Rectal smooth muscle tissue (tissue), 1 donor: ENCODE results near the gene TK2.

Experiments used
- H3K27ac ChIP-seq: one replicate; pipeline ENCODE4 v1.7.0; 2013; ENCODE audit warnings: low read depth, low read length, inconsistent platforms
- H3K27me3 ChIP-seq: one replicate; pipeline ENCODE4 v1.7.0; 2013; ENCODE audit warnings: low read length; ENCODE audit not compliant: control insufficient read depth, insufficient read depth
- H3K36me3 ChIP-seq: one replicate; pipeline ENCODE4 v1.7.0; 2013; ENCODE audit warnings: low read length; ENCODE audit not compliant: control insufficient read depth, insufficient read depth
- H3K4me1 ChIP-seq: one replicate; pipeline ENCODE4 v1.7.0; 2013; ENCODE audit warnings: low read length; ENCODE audit not compliant: control insufficient read depth, insufficient read depth
- H3K4me3 ChIP-seq: one replicate; pipeline ENCODE4 v1.7.0; 2013; ENCODE audit warnings: low read length
- H3K9ac ChIP-seq: one replicate; pipeline ENCODE4 v1.7.0; 2013; ENCODE audit warnings: low read length

TK2 gene

DNA sequence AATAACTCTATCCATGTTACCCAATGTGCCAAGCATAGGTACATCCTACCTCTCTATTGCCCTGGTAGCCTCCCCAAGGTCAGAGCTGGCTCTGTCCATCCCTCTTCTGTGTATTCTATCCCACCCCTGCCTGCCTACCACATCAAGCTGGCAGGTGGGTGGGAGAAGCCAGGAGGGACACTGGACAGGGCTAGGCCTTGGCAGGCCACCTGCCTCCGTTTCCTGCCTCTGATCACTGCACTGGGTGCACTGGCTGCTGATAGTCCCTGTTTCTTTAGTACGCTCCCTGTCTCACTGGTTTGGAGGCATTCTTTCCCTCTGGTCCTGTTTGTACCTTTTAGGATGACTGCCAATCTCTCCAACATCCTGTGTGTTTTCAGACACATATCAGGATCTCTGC lies 12.7 kb downstream of the TK2 start:
- peaks cover 12% of the 10 kb centered on the region for H3K36me3 ChIP-seq

DNA sequence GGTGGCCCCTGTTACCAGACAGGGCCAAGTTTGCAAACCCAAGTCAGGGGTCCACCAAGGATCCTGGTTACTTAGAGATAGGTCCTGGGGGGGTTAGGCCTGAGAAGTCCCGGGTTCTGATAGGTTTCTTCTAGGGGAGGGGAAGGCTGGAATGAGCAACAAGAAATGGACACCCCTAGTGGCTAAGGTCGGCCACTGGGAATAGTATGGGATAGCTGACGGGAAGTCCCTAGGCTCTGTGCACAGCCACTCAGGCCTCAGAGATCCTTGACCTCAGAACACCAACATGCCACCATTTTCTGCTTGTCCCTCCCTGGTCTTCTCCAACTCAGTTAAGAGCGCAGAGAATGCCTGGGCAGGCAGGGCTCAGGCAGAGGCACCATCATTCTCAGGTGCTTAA lies 13.4 kb downstream of the TK2 start:
- Histone ChIP-seq H3K27ac (no peak overlapping the region), H3K27me3 (no peaks in the 10 kb centered on the region), H3K4me3 (no peak overlapping the region), H3K4me1 (no peaks in the 10 kb centered on the region), H3K9ac (no peak overlapping the region), H3K36me3 (peaks cover 13% of the 10 kb centered on the region)

More for the DNA sequence above, 12.7 kb downstream of the TK2 start:
- no peak overlapping the region for H3K4me3 ChIP-seq
- H3K27ac ChIP-seq, result no peak overlapping the region
- no peaks in the 10 kb centered on the region for H3K4me1 ChIP-seq
- no peak overlapping the region for H3K9ac ChIP-seq
- H3K27me3 ChIP-seq, result no peaks in the 10 kb centered on the region

DNA sequence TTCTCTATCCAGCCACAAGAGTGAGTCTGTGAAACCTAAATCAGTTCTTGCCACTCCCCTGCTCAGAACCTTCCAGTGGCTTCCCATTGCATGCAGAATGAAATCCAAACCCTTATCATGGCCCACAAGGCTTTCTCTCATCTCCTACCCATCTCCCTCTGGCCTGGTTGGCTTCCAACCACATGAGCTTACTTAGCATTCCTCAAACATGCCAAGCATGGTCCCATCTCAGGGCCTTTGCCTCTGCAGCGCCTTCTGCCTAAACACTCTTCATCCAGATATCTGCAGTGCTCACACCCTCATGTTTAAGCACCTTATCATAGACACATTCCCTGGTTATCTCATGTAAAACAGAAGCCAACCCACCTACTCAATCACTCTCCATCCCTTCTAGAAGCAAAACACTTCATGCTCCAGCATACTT lies 15.5 kb downstream of the TK2 start:
- Histone ChIP-seq H3K4me3 (no peak overlapping the region), H3K36me3 (peaks cover 29% of the 10 kb centered on the region), H3K4me1 (no peaks in the 10 kb centered on the region), H3K9ac (no peak overlapping the region), H3K27ac (no peak overlapping the region), H3K27me3 (no peaks in the 10 kb centered on the region)

DNA sequence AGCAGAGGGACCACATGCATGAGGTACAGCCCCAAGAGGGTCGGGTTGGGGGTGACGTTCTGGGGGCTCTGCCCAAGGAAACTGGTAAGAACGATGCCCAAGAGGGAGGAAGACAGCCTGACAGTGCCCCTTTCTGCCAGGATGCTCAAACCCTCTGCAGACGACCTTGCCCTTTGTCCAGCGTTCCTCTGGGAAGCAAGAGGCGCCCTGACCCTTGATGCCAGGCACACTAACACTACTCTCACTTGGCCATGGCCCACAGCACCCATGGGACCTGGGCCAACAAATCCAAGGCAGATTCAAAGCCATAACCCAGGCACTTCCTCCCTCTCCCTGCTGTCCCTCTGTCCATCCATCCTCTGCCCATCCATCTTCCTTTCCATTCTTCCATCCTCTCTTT lies 20.4 kb downstream of the TK2 start:
- no peaks in the 10 kb centered on the region for H3K4me1 ChIP-seq
- H3K36me3 ChIP-seq, result peaks cover 31% of the 10 kb centered on the region
- no peak overlapping the region for H3K27ac ChIP-seq
- no peak overlapping the region for H3K4me3 ChIP-seq
- H3K27me3 ChIP-seq, result no peaks in the 10 kb centered on the region
- H3K9ac ChIP-seq, result no peak overlapping the region

DNA sequence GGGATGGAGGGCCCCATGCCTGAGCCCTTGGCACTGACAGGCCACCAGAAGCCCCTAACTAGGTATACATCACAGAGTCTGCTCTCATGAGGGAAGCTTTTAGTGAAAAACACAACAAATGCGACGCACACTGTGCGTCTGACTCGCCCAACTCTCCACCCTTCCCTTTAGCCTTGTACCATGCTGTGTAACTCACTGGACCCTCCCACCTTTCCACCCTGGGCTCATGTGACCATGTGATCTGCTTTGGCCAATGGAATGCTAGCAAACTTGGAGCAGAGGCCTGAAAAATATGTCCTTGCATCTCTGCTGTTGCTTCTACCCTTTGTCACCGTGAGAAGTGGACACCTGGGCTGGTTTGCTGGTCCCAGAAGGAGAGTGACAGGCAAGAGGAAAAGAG lies 21.6 kb downstream of the TK2 start:
- Histone ChIP-seq H3K9ac (no peak overlapping the region), H3K27me3 (no peaks in the 10 kb centered on the region), H3K36me3 (peaks cover 31% of the 10 kb centered on the region), H3K27ac (no peak overlapping the region), H3K4me3 (no peak overlapping the region), H3K4me1 (no peaks in the 10 kb centered on the region)

DNA sequence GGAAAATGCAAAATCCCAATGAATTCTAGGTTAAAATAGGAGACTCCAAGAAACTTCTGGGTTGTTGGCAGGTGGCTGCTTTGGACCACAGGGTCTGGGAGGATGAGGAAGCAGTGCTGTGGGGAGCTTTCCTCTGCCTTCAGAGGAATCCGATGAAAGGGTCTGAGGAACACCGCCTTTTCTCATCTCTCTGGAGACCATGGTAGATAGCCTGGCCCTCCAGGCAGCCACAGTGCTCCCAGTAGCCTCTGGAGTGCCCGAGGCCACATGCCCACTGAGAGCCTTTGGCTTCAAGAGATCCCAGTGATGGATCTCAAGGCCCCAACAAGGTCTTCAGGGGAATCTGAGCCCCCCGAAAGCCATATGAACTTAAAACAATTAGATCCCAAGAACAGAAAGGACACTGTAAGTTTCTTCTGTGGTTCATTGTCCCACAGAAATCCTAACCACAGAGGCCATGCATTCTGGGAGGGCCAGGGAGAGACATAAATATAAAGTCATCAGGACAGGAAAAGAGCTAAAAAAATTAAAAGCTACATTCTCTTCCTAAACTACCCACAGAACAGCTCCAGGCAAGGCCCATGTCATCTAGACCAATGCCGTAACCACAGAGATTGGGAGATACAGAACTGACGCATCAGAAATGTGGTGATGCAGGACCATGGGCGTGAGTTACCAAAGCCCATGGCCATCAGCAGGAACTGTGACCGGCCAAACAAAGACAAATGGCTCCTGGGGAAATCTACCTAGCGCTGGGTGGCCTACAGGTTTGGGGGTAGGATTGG lies 24.3 kb downstream of the TK2 start:
- Histone ChIP-seq H3K27me3 (no peaks in the 10 kb centered on the region), H3K4me3 (no peak overlapping the region), H3K4me1 (peaks cover 3% of the 10 kb centered on the region), H3K9ac (no peak overlapping the region), H3K27ac (no peak overlapping the region), H3K36me3 (peaks cover 22% of the 10 kb centered on the region)

DNA sequence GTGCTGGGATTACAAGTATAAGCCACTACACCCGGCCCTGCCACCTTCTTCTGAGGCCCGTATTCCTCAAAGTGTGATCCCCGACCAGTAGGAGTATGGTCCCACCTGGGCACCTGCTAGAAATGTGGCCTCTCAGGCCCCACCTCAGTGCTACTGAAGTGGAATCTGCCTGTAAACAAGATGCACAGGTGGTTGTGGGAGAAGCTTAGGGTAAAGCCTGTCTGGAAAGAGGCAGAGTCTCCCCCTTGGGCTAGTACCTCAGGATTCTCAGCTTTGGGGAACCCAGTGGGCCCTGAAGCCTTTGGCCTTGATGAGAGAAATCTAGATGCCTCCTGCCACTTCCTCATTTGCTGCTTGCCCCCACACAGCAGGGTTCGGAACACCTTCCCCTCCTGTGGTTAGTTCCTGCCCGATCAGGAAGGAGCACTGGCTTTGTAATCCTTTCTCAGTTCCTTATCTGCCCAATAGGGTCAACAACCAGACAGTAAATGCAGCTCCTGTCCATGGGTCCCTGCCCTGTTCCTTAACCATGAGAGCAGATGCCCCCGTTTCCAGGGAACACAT lies 25.2 kb downstream of the TK2 start:
- Histone ChIP-seq H3K36me3 (peaks cover 14% of the 10 kb centered on the region), H3K4me1 (peaks cover 3% of the 10 kb centered on the region), H3K27me3 (no peaks in the 10 kb centered on the region), H3K4me3 (no peak overlapping the region), H3K27ac (no peak overlapping the region), H3K9ac (no peak overlapping the region)

DNA sequence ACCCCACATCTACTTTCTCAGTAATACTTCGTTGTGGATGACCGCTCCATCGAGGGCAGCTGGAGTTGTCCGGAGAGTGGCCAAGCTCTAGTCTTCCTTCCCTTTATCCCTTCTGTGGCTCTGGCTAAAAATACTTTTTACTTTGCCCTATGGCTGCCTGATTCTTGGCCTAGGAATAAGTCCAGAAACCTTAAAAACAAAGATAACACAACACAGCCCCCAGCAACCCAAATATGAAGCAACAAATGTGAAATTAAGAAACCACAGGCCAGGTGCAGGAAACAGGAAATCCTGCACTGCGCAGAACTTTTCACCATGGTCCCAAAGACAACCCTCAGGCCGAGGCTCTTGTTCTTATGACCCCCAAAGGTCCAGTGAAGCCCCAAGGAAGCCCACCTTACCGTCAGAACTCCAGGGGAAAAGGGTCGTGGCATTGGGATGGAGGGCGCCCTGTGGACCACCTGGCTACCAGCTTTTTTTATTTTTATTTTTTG lies 26.0 kb downstream of the TK2 start:
- Histone ChIP-seq H3K4me3 (no peak overlapping the region), H3K27me3 (no peaks in the 10 kb centered on the region), H3K4me1 (peaks cover 3% of the 10 kb centered on the region), H3K27ac (no peak overlapping the region), H3K9ac (no peak overlapping the region), H3K36me3 (peaks cover 7% of the 10 kb centered on the region)

DNA sequence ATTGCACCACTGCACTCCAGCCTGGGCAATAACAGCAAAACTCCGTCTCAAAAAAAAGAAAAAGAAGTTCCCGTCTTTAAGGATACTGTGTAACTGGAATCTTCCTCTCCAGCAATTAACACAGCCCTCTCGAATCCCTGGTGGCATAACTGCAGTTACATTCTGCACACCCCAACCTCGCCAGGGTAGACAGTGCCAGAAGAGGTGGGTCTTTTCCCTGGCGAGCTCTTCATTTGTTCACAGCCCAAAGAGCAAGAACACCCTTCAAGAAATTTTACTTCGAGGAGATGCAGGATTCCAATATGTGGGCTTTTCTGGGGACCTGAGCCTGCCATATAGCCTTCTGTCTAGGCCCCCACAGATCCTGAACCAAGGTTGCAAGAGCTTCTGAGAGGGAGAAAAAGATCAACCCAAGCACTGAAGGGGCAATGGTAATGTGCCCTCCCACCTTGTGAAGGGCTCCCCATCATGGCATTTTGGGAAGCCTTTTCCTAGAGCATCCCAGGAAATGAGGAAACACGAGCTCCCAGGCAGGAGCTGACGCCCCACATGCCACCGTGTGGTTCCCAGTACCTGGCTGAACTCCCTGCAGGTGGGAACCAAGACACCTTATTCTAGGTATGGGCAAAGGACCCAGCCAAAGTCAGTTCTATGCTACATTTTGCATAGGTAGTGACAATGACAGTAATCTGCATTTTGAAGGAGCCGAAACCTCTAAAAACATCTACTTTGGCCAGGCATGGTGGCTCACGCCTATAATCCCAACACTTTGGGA lies 26.9 kb downstream of the TK2 start:
- Histone ChIP-seq H3K4me1 (peaks cover 3% of the 10 kb centered on the region), H3K27me3 (no peaks in the 10 kb centered on the region), H3K4me3 (no peak overlapping the region), H3K36me3 (peaks cover under 1% of the 10 kb centered on the region), H3K9ac (no peak overlapping the region), H3K27ac (peak overlapping the region; percentile 11)

DNA sequence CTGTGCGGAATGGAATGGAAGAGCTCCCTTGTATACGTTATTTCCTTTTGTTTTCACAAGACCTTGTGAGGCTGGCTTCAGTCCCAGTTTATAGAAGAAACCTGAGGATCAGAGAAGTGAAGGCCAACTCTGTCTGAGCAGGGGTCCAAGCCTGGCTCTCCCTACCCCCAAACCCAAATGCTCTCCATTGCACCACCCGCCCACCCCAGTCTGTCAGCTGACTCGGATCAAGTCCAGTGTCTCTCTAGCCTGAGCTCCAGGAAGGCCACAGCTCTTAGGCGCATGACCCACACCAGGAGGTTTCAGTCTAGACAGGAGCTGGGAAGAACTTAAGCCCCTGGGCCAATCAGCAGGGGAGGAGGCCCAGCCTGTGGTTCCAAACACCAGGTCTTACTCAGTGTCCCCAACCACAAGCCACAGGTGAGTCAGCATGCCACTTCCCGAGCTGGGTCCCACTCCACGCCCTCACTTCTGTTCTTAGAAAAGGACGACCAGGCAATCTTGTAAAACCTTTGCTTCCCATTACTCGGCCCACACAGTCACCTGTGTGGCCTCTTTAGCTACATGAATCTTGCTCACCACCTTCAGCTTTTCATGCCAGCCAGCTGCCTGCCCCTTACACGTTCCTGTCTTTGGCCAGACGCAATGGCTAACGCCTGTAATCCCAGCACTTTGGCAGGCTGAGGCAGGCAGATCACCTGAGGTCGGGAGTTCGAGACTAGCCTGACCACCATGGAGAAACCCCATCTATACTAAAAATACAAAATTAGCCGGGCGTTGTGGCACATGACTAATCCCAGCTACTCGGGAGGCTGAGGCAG lies 27.8 kb downstream of the TK2 start:
- H3K27ac ChIP-seq, result no peak overlapping the region
- H3K36me3 ChIP-seq, result no peaks in the 10 kb centered on the region
- H3K27me3 ChIP-seq, result no peaks in the 10 kb centered on the region
- no peak overlapping the region for H3K9ac ChIP-seq
- no peak overlapping the region for H3K4me3 ChIP-seq
- H3K4me1 ChIP-seq, result peaks cover 8% of the 10 kb centered on the region

DNA sequence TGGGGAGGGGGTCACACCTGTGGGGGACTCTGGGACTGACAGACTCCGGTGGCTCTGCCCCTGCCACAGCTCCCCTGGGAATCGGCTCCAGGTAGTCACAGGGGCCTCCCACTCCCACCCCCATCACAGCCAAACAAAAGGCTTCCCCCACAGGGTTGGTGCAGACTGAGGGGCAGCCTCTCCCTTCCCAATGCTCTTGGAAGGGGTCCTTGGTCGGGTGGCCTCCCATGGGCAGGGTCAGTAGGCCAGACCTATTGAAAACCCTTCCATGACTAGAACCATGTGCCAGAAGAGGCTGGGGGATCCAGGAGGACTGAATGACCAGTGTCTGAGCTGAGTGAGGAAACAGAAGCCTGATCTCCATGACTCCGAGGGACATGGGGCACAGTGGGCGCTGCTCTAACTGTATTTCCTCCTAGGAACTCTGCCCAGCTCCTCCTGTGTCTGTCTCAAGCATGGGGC lies 28.6 kb downstream of the TK2 start:
- Histone ChIP-seq H3K4me3 (no peak overlapping the region), H3K4me1 (peaks cover 15% of the 10 kb centered on the region), H3K36me3 (no peaks in the 10 kb centered on the region), H3K27ac (no peak overlapping the region), H3K27me3 (no peaks in the 10 kb centered on the region), H3K9ac (no peak overlapping the region)
